HuH-7 (cell line): ENCODE data around the gene IFNG-AS1.

Experiments
- DNase-seq: peaks from one replicate; pipeline ENCODE4 v3.0.0; 2011; ENCODE audit warnings: low spot score

Gene IFNG-AS1

GRCh38 chr12:68037616-68038255, 48.5 kb downstream of the IFNG-AS1 start:
- DNase-seq = no peak

- no peak for DNase-seq
Measured at GRCh38 chr12:68038650-68039049, 49.4 kb downstream of the IFNG-AS1 start.

GRCh38 chr12:68040450-68041075, 51.3 kb downstream of the IFNG-AS1 start:
- peak; percentile 32 for DNase-seq

- no peak for DNase-seq
Measured at GRCh38 chr12:68042212-68042699, 53.0 kb downstream of the IFNG-AS1 start.

- no peak for DNase-seq
Measured at GRCh38 chr12:68043435-68043834, 54.2 kb downstream of the IFNG-AS1 start.

- DNase-seq = no peak
Measured at GRCh38 chr12:68048648-68049297, 59.5 kb downstream of the IFNG-AS1 start.

GRCh38 chr12:68056300-68056699, 67.1 kb downstream of the IFNG-AS1 start:
- DNase-seq = no peak

GRCh38 chr12:68063900-68064590, 74.8 kb downstream of the IFNG-AS1 start:
- no peak for DNase-seq

- no peak for DNase-seq
Measured at GRCh38 chr12:68065163-68065562, 75.9 kb downstream of the IFNG-AS1 start.

- DNase-seq = no peak
Measured at GRCh38 chr12:68065687-68066086, 76.4 kb downstream of the IFNG-AS1 start.

- DNase-seq = no peak
Measured at GRCh38 chr12:68067762-68068376, 78.6 kb downstream of the IFNG-AS1 start.

GRCh38 chr12:68069275-68069674, 80.0 kb downstream of the IFNG-AS1 start:
- DNase-seq = no peak
